NCI-H128 (cell line): ENCODE data around the gene STIM1.

Experiments used
- DNase-seq: peaks from one replicate; lab custom pipeline; 2025; ENCODE audit not compliant: unreplicated experiment; lab: John Stamatoyannopoulos, UW

The STIM1 gene

DNA sequence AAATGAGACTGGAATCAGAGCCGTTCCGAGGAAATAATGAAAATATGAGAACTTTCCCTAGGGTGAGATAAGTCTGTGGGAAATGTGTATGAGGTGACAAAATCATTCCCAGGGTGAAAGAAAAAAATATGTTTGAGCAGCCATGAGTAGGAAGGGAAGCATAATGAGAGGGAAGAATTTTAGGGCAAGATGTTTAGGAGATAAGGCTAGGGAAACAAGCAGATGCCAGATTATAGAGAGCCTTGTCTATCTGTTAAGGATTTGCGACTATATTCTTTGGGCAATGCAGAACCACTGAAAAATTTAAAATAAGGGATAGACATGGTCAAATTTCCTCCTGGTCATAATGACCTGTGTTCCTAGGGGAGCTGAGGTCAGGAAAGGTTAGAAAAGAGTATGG lies 54.4 kb downstream of the STIM1 start:
- DNase-seq = no peak

- no peak for DNase-seq
These were observed 56.5 kb downstream of the STIM1 start for GRCh38 chr11:3911908-3912505.

DNA sequence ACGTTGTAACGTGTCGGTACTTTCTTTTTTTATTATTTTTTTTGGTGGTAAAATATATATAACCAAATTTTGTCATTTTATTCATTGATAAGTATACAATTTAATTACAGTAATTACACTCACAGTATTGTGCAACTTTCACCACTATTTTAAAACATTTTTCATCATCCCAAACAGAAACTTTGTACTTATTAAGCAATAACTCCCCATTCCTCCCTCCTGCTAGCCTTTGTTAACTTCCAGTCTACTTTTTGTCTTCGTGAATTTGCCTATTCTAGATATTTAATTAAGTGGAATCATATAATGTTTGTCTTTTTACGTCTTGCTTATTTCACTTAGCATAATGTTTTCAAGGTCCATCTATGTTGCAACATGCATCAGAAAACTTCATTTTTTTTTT lies 58.5 kb downstream of the STIM1 start:
- no peak for DNase-seq

DNA sequence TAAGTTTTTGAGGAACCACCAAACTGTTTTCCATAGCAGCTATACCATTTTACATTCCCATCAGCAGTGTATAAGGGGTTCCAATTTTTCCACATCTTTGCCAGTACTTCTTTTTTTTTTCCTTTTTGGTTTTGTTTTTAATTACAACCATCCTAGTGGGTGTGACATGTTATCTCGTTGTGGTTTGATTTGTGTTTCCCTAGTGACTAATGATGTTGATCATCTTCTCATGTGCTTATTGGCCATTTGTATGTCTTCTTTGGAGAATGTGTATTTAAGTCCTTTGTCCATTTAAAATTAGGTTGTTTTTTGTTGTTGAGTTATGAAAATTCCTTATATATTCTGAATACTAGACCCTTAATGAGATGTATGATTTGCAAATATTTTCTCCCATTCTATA lies 59.3 kb downstream of the STIM1 start:
- DNase-seq = no peak

GRCh38 chr11:3916962-3917361 lies 61.5 kb downstream of the STIM1 start:
- no peak for DNase-seq

DNA sequence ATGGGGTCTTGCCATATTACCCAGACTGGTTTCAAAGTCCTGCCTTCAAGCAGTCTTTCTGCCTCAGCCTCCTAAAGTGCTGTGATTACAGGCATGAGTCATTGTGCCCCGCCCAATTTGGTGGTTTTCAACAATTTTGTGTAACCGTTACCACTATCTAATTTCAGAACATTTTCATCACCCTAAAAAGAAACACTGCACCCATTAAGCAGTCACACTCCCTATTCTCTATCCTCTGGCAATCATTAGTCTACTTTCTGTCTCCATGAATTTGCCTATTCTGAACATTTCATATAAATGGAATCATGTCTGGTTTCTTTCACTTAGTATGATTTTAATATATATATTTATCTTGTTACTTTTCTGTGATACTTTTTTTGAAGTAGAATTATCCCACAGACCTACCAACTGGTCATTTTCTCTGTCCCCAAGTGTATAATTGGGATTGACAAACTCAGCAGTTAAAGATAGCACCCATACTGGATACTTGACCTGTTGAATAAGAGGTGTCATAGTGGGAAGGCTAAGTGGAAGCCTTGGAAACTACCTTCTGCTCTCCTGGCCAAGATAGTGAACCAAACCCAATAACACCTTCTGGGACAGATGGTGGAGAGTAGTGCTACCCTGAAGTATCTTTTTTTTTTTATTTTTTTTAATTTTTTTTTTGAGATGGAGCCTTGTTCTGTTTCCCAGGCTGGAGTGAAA lies 64.8 kb downstream of the STIM1 start:
- no peak for DNase-seq

DNA sequence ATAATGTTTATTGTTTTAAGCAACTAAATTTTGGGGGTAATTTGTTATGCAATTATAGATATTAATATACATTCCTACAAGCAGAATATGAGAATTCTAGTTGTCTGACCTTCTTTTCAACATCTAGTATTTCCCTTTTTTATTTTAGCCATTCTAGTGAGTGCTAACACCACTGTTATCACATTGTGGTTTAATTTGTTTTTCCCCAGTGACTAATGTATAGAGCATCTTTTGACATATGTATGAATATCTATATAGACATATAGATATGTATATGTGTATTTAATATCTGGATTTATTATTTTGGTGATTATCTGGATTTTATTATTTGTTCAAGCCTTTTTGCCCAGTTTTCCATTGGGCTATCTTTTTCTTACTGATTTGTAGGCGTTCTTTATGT lies 66.6 kb downstream of the STIM1 start:
- no peak for DNase-seq

GRCh38 chr11:3925513-3925912 lies 70.0 kb downstream of the STIM1 start:
- no peak for DNase-seq

GRCh38 chr11:3926458-3927095 lies 71.1 kb downstream of the STIM1 start:
- no peak for DNase-seq

- no peak for DNase-seq
These were observed 71.8 kb downstream of the STIM1 start for GRCh38 chr11:3927129-3927796.

DNA sequence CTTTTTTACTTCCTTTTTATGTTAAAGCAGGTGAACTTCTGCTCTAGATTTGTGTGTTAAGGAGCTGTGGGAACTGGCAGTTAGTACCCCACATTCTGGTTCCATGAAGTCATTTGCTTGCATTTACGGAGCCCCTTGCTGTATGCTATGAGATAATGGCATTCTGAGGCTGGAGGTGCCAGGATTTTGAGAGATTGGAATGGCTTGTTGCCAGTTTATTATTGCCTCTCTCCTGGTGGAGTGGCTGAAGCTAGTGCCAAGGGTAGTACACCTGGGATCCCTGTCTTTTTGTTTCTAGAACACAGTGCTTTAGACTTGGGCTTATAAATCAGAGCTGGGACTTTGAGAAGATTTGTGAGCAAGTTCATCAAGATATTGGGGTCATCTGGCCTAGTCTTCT lies 73.8 kb downstream of the STIM1 start:
- DNase-seq = no peak

DNA sequence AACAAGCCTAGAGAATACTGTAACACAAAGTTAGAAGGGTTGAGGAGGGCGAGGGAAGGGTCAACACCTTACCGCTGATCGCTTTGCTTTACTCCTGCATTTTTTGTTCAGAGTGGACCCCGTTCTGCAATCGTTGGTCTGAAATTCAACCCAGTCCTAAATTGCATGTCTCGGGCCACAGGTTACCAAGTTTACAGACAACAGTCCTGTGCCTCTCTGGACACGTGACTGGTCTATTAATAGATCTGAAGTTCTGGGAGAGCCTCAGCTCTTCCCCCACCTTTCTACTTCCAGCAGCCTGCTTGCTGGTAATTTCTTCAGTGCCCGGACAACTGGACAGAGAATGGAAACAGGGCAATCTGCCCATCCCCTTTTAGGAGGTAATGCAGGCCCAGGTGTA lies 74.2 kb downstream of the STIM1 start:
- DNase-seq = no peak

GRCh38 chr11:3932698-3933097 lies 77.2 kb downstream of the STIM1 start:
- no peak for DNase-seq

DNA sequence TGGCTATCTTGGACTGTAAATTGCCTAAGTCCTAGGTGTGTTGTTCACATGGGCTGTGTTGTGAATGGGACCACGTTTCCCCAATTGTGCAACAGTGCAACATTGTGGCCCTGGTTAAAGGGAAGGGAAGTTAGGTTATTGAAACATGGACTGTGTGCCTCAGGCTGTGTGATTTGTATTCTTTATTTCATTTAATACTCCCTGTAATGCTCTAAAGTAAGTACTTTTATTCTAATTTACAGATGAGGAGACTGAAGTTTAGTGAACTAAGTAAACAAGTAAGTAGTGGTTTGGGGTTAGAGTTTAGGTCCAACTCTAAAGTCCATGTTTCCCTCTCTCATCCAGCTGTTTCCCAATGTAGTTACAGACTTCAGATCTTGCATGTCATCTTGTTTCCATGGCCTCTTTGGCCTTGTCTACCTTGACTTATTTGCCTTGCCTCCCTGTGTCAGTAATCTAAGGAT lies 77.7 kb downstream of the STIM1 start:
- DNase-seq = no peak

GRCh38 chr11:3934658-3935057 lies 79.2 kb downstream of the STIM1 start:
- DNase-seq = no peak

DNA sequence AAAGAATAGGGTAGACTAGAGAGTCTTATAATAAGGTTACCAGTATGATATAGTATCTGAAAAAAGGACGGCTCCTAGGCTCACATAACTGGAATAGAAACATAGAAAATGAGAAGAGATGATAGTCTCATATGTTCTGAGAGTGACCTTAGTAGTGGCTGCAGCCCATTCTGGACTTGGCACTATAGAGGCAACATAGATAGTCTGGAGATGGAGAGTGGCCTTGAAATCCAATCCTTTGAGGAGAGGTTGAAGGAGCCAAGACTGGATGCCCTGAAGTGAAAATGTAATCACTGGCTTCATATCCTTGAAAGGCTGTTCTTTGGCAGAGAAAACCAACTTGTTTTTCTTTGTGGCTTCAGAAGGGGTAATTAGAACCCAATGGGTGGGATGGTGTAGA lies 81.1 kb downstream of the STIM1 start:
- DNase-seq = no peak

DNA sequence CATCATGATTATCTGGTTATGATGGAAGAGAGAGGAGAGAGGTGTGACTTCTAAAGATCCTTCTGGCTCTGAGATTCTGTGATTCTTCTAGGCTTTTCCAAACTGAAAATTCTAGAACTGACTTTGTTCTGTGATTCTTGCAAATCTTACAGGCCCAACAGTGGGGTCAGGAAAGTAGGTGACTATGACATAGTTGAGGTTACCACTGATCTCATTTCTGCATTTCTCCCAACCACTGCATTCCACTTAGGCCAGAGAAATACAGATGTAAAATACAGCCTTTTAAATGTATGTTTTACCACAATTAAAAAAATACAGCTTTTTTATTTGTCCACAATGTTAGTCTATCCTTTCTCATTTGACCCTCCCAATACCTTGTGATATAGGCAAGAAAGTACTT lies 83.7 kb downstream of the STIM1 start:
- DNase-seq = no peak

DNA sequence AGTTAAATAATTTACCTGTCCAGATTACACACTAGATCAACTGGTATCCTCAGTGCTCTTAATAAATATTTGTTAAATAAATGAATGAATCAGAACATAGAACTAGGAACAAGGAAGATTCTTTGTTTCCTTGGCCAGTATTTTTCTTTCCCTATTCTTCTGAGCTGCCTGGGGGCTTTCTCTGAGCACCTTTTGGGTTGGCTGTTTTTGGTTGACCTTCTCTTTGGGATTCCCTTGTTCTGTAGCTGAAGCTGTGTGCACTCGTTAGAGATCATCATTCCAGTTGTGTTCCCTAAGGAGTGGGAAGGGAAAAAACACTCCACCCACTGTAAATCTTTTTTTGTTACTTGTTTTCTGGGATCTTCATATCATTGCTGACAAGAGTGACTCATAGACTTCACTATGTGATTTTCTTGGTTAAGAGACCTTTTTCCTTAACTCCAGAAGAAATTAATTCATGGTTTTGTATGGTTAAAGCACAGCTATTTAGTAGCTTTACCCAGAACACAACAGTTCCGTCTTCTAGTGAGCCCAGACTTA lies 84.3 kb downstream of the STIM1 start:
- DNase-seq = no peak

DNA sequence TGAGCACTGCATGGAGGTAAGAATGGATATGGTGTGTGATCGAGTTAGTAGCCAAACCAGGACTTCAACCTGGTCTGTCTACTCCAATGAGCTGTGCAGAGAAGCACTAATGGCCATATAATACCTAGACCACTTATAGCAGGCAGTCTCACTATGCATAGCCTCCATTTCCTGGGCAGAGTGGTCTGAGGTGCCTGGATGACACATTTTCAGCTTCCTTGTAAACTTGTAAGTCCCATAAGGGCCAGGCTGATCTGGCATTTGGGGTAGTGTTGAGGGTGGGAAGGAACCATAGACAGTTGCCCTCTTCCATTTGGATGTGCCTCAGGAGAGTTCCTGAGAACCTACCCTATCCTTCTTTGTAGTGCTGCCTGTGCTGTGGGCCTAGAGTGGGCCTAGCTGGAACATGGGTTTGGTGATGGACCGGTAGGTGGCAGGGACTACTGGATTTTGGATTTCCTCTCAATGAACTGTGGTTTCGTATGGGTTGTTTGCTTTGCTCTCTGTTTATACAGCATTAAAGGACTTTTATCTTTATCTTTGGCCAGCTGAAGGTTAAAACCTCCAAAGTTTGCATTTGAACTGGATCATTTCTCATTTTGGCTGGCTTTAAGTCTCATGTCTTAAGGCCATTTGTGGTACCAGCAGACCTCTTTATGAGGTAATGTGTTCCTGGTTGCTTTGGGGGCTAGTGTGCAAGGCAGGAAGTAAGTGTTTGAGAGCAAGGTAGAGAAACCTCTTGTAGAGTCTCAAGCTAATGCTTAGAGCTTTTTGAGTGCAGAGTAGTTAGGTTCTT lies 86.9 kb downstream of the STIM1 start:
- DNase-seq = no peak

DNA sequence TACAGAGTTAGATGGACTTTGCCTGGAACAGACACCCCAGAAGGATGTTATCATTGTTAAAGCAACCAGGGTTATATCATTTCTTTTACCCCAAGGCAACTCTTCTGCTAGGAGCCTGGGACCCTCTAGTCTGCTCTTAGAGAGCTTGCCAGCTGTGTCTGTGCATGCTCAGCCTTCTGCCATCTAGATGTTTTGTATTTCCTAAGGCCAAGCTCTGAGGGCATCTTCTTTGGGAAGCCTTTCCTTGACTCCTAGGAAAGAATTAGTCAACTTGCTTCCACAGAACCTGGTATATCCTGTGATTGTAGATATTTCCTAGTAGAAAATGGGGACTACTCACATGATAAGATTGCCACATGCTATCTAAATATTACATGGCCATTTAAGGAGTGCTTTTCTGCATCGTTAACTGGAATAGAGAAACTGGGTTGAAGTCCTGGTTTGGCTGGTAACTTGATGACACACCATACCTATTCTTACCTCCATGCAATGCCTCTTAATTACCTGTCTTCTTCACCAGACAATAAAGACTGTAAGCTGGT lies 87.6 kb downstream of the STIM1 start:
- no peak for DNase-seq

DNA sequence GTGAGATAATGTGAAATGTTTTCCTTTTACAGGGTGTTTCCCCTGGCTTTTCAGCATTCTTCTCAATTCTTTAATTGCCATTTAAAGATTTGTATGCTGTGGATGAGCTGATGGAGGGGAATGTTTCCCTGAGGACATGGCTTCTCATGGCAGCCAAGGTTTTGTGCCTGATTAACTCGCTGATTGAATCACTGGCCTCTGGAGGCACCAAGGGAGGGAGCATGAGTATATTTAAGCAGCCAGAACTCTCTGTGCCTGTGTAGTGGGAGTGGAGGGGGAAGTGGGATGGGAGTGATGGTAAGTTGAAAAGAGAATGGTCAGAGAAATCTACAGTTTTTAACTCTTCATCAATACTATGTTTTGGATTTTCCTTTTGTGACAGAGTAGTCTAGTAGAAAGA lies 88.7 kb downstream of the STIM1 start:
- DNase-seq = no peak
